ENCODE measurements around the gene CADM1. TPM values are rescaled to one million over a fixed set of nuclear protein-coding genes. Genes with fewer than 3 reads are reported as not detected.

CADM1 gene
- total and polyA plus RNA-seq, 4 donors, result 31.7 to 243 (median 77.9) TPM

DNA sequence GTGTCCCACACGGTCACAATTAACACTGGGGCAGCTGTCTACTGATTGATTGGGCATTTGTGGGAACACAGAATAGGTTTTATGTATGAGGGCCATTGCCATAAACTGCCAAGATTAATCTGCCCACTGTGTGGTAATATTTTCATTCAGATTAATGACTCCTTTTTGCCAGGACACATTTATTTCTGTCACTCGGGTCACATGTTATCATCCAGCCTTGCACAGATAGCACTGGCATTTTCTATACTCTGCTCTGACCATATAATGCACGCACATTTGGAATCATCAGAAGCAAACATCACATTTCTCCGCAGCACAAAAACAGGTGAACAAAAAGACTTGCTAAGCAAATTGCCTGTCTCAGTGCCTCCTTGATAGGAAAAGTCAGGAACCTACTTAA, 138.3 kb downstream of the CADM1 start:
- ATAC-seq (ENCODE audit: insufficient read depth, low FRiP score) (no peak), DNase-seq (no peak)
- H3K4me1 ChIP-seq (ENCODE audit: control insufficient read depth in 5 of 5, insufficient read depth in 5 of 5, low read length in 5 of 5), result peaks cover 0 to 13% (median 0%) of the 10 kb centered on the region in 5 donors
- H3K27ac ChIP-seq (ENCODE audit: low read depth in 1 of 2, low read length in 1 of 2), result peak overlapping the region in 1 of 2 donors; percentile 12
- no peaks in the 10 kb centered on the region for H3K27me3 ChIP-seq (ENCODE audit: control insufficient read depth in 3 of 3, insufficient read depth in 3 of 3, low read length in 2 of 3)
- no peaks in the 10 kb centered on the region for H3K36me3 ChIP-seq (ENCODE audit: control insufficient read depth in 4 of 4, insufficient read depth in 4 of 4, low read length in 4 of 4)
- no peak overlapping the region for H3K9ac ChIP-seq (ENCODE audit: insufficient read depth in 1 of 2, low read length in 2 of 2)
- 92 to 93% methylated on average over 4 of the region's 4 CpGs for WGBS, 2 donors
- no peaks in the 10 kb centered on the region for H3K9me3 ChIP-seq (ENCODE audit: control insufficient read depth in 4 of 4, insufficient read depth in 3 of 4, low read length in 3 of 4)
- TF ChIP-seq, protein P1, sequence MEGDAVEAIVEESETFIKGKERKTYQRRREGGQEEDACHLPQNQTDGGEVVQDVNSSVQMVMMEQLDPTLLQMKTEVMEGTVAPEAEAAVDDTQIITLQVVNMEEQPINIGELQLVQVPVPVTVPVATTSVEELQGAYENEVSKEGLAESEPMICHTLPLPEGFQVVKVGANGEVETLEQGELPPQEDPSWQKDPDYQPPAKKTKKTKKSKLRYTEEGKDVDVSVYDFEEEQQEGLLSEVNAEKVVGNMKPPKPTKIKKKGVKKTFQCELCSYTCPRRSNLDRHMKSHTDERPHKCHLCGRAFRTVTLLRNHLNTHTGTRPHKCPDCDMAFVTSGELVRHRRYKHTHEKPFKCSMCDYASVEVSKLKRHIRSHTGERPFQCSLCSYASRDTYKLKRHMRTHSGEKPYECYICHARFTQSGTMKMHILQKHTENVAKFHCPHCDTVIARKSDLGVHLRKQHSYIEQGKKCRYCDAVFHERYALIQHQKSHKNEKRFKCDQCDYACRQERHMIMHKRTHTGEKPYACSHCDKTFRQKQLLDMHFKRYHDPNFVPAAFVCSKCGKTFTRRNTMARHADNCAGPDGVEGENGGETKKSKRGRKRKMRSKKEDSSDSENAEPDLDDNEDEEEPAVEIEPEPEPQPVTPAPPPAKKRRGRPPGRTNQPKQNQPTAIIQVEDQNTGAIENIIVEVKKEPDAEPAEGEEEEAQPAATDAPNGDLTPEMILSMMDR (IDR thresholded peaks at IDR 0.05; ENCODE audit: control extremely low read depth, extremely low read depth), result no peak
- H3K4me3 ChIP-seq, result no peak overlapping the region

DNA sequence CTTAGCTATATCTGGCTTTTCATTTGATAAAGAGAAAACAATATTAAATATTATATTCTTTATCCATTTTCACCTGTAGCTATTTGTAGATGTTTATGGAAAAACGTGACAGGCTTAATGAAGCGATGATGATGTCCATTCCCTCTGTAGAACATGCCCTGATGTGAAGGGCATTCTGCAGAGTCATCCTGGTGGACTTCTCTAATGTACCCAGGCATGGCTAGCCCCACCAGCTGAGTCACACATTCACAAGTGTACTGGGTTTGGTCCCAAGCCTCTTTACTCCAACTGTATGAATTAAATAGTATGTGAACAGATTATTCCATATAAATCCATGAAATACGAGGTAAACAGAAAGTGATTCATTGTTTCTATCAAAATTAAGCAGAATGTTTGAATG, 139.3 kb downstream of the CADM1 start:
- 90 to 91% methylated on average over 3 of the region's 3 CpGs for WGBS, 2 donors
- TF ChIP-seq, protein P1 (IDR thresholded peaks at IDR 0.05; ENCODE audit: control extremely low read depth, extremely low read depth), result no peak
- Histone ChIP-seq H3K9ac (ENCODE audit: insufficient read depth in 1 of 2, low read length in 2 of 2) (no peak overlapping the region), H3K9me3 (ENCODE audit: control insufficient read depth in 4 of 4, insufficient read depth in 3 of 4, low read length in 3 of 4) (no peaks in the 10 kb centered on the region), H3K27me3 (ENCODE audit: control insufficient read depth in 3 of 3, insufficient read depth in 3 of 3, low read length in 2 of 3) (no peaks in the 10 kb centered on the region), H3K36me3 (ENCODE audit: control insufficient read depth in 4 of 4, insufficient read depth in 4 of 4, low read length in 4 of 4) (no peaks in the 10 kb centered on the region), H3K27ac (ENCODE audit: low read depth in 1 of 2, low read length in 1 of 2) (no peak overlapping the region), H3K4me1 (ENCODE audit: control insufficient read depth in 5 of 5, insufficient read depth in 5 of 5, low read length in 5 of 5) (peaks cover 0 to 13% (median 6%) of the 10 kb centered on the region in 5 donors), H3K4me3 (no peak overlapping the region)
- no peak for ATAC-seq (ENCODE audit: insufficient read depth, low FRiP score)
- DNase-seq, result no peak

DNA sequence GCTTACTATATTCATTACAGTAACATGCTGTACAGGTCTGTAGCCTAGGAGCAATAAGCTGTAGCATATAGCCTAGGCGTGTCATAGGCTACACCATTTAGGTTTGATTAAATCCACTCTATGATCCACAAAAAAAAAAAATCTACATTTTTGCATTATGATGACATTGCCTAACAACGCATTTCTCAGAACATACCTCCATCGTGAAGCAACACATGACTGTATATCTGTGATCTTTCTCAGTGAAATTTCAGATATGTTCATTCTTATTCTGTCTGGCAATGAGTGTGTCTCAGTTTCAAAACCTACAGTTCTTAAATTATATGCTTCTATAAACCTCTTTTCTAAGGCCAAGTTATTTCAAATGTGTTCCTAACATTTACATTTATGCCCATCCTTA, 140.3 kb downstream of the CADM1 start:
- H3K36me3 ChIP-seq (ENCODE audit: control insufficient read depth in 4 of 4, insufficient read depth in 4 of 4, low read length in 4 of 4), result no peaks in the 10 kb centered on the region
- H3K9ac ChIP-seq (ENCODE audit: insufficient read depth in 1 of 2, low read length in 2 of 2), result no peak overlapping the region
- peaks cover 0 to 11% (median 8%) of the 10 kb centered on the region in 5 donors for H3K4me1 ChIP-seq (ENCODE audit: control insufficient read depth in 5 of 5, insufficient read depth in 5 of 5, low read length in 5 of 5)
- no peak overlapping the region for H3K4me3 ChIP-seq
- 94 to 95% methylated on average over 3 of the region's 3 CpGs for WGBS, 2 donors
- no peak overlapping the region for H3K27ac ChIP-seq (ENCODE audit: low read depth in 1 of 2, low read length in 1 of 2)
- DNase-seq, result no peak
- TF ChIP-seq, protein P1 (IDR thresholded peaks at IDR 0.05; ENCODE audit: control extremely low read depth, extremely low read depth), result no peak
- no peak for ATAC-seq (ENCODE audit: insufficient read depth, low FRiP score)
- H3K9me3 ChIP-seq (ENCODE audit: control insufficient read depth in 4 of 4, insufficient read depth in 3 of 4, low read length in 3 of 4), result no peaks in the 10 kb centered on the region
- no peaks in the 10 kb centered on the region for H3K27me3 ChIP-seq (ENCODE audit: control insufficient read depth in 3 of 3, insufficient read depth in 3 of 3, low read length in 2 of 3)

DNA sequence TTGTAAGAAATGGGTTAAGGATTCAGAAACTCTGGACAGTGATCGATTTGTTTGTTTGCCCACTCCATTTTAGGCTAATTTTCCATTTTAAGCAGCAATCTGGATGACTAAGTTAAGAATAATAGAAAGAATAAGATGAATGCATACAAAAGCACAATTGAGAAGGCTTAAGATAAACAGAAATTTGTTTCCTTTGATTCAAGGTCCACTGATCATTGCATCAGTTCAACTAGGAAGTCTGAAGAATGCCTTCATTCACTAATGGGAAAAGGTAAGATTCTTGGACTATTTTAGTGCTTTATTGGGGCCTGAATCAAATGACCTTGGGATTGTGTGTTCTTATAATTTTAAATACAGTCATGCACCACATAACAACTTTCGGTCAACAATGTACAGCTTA, 140.8 kb downstream of the CADM1 start:
- H3K9me3 ChIP-seq (ENCODE audit: control insufficient read depth in 4 of 4, insufficient read depth in 3 of 4, low read length in 3 of 4), result no peaks in the 10 kb centered on the region
- ATAC-seq (ENCODE audit: insufficient read depth, low FRiP score), result no peak
- no peaks in the 10 kb centered on the region for H3K27me3 ChIP-seq (ENCODE audit: control insufficient read depth in 3 of 3, insufficient read depth in 3 of 3, low read length in 2 of 3)

More for the DNA sequence above, 140.8 kb downstream of the CADM1 start:
- Histone ChIP-seq H3K4me3 (no peak overlapping the region), H3K4me1 (ENCODE audit: control insufficient read depth in 5 of 5, insufficient read depth in 5 of 5, low read length in 5 of 5) (peaks cover 0 to 10% (median 8%) of the 10 kb centered on the region in 5 donors), H3K9ac (ENCODE audit: insufficient read depth in 1 of 2, low read length in 2 of 2) (no peak overlapping the region), H3K27ac (ENCODE audit: low read depth in 1 of 2, low read length in 1 of 2) (no peak overlapping the region), H3K36me3 (ENCODE audit: control insufficient read depth in 4 of 4, insufficient read depth in 4 of 4, low read length in 4 of 4) (no peaks in the 10 kb centered on the region)
- WGBS, 2 donors, result 85 to 91% methylated on average over 2 of the region's 2 CpGs
- no peak for DNase-seq
- TF ChIP-seq, protein P1 (IDR thresholded peaks at IDR 0.05; ENCODE audit: control extremely low read depth, extremely low read depth), result no peak
